ENCODE results near the gene ZNF664.

Gene ZNF664

GRCh38 chr12:123989168-123989567 lies 16.2 kb downstream of the ZNF664 start:
- peaks cover 10% of the 10 kb centered on the region for H3K79me2 ChIP-seq (ENCODE audit: low read length)
- H4K20me1 ChIP-seq (ENCODE audit: insufficient read depth, low read length): peaks cover 28% of the 10 kb centered on the region
- no peak overlapping the region for H3K4me3 ChIP-seq (ENCODE audit: low read length)
- H3K4me2 ChIP-seq (ENCODE audit: low read length): no peak overlapping the region
- H2AFZ ChIP-seq (ENCODE audit: low read depth, low read length): no peak overlapping the region
- H3K4me1 ChIP-seq (ENCODE audit: low read length): no peaks in the 10 kb centered on the region
- H3K27ac ChIP-seq (ENCODE audit: low read length): no peak overlapping the region
- no peaks in the 10 kb centered on the region for H3K27me3 ChIP-seq (ENCODE audit: low read depth, low read length)
- H3K36me3 ChIP-seq (replicated peaks; ENCODE audit: low read depth, low read length): peaks cover 32% of the 10 kb centered on the region
- no peaks in the 10 kb centered on the region for H3K9me3 ChIP-seq (ENCODE audit: insufficient read depth, low read length)
- TF ChIP-seq, protein P1, sequence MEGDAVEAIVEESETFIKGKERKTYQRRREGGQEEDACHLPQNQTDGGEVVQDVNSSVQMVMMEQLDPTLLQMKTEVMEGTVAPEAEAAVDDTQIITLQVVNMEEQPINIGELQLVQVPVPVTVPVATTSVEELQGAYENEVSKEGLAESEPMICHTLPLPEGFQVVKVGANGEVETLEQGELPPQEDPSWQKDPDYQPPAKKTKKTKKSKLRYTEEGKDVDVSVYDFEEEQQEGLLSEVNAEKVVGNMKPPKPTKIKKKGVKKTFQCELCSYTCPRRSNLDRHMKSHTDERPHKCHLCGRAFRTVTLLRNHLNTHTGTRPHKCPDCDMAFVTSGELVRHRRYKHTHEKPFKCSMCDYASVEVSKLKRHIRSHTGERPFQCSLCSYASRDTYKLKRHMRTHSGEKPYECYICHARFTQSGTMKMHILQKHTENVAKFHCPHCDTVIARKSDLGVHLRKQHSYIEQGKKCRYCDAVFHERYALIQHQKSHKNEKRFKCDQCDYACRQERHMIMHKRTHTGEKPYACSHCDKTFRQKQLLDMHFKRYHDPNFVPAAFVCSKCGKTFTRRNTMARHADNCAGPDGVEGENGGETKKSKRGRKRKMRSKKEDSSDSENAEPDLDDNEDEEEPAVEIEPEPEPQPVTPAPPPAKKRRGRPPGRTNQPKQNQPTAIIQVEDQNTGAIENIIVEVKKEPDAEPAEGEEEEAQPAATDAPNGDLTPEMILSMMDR (IDR thresholded peaks at IDR 0.05; ENCODE audit: low read depth, low read length): no peak
- no peak for TF ChIP-seq EZH2phosphoT487 (IDR thresholded peaks at IDR 0.05; ENCODE audit: low read depth)
- no peak overlapping the region for H3K9ac ChIP-seq (ENCODE audit: low read length)

GRCh38 chr12:123989753-123990152 lies 16.7 kb downstream of the ZNF664 start:
- Histone ChIP-seq H4K20me1 (ENCODE audit: insufficient read depth, low read length) (peaks cover 24% of the 10 kb centered on the region), H3K4me2 (ENCODE audit: low read length) (no peak overlapping the region), H3K4me1 (ENCODE audit: low read length) (peaks cover 2% of the 10 kb centered on the region; the same call in 1 of the 2 replicates), H3K9me3 (ENCODE audit: insufficient read depth, low read length) (no peaks in the 10 kb centered on the region), H3K79me2 (ENCODE audit: low read length) (peaks cover 7% of the 10 kb centered on the region), H3K27ac (ENCODE audit: low read length) (no peak overlapping the region), H3K4me3 (ENCODE audit: low read length) (no peak overlapping the region), H3K27me3 (ENCODE audit: low read depth, low read length) (no peaks in the 10 kb centered on the region), H3K9ac (ENCODE audit: low read length) (no peak overlapping the region), H3K36me3 (replicated peaks; ENCODE audit: low read depth, low read length) (peaks cover 32% of the 10 kb centered on the region), H2AFZ (ENCODE audit: low read depth, low read length) (no peak overlapping the region)
- TF ChIP-seq, protein P1 (IDR thresholded peaks at IDR 0.05; ENCODE audit: low read depth, low read length): no peak
- no peak for TF ChIP-seq EZH2phosphoT487 (IDR thresholded peaks at IDR 0.05; ENCODE audit: low read depth)

DNA sequence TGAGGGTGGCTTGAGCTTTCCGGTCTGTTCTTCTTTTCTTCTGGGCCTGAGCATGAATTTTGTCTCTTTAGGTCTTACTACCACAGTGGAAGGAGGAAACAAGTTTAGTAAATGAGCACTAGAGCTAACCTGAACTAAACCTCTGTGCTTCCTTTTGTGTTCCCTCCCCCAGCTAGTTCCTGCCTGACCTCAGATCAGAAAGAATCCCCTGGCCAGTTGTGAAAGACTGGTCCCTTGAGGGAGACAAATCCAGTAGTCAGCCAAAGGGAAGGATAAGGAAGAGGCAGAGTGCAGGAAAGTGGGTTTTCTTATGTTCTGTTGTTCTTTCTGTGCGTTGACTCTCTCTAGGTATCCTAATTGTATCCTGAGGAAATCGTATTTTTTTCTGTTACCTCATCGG lies 17.5 kb downstream of the ZNF664 start:
- no peaks in the 10 kb centered on the region for H3K27me3 ChIP-seq (ENCODE audit: low read depth, low read length)
- H3K9me3 ChIP-seq (ENCODE audit: insufficient read depth, low read length): no peaks in the 10 kb centered on the region
- no peak overlapping the region for H3K4me2 ChIP-seq (ENCODE audit: low read length)
- H3K27ac ChIP-seq (ENCODE audit: low read length): no peak overlapping the region
- no peak overlapping the region for H2AFZ ChIP-seq (ENCODE audit: low read depth, low read length)
- H4K20me1 ChIP-seq (ENCODE audit: insufficient read depth, low read length): peaks cover 21% of the 10 kb centered on the region
- peaks cover 34% of the 10 kb centered on the region for H3K36me3 ChIP-seq (replicated peaks; ENCODE audit: low read depth, low read length)
- peaks cover 5% of the 10 kb centered on the region; the same call in 1 of the 2 replicates for H3K79me2 ChIP-seq (ENCODE audit: low read length)
- TF ChIP-seq, protein P1 (IDR thresholded peaks at IDR 0.05; ENCODE audit: low read depth, low read length): no peak
- H3K4me1 ChIP-seq (ENCODE audit: low read length): peaks cover 5% of the 10 kb centered on the region; the same call in 1 of the 2 replicates
- H3K9ac ChIP-seq (ENCODE audit: low read length): no peak overlapping the region
- H3K4me3 ChIP-seq (ENCODE audit: low read length): no peak overlapping the region

DNA sequence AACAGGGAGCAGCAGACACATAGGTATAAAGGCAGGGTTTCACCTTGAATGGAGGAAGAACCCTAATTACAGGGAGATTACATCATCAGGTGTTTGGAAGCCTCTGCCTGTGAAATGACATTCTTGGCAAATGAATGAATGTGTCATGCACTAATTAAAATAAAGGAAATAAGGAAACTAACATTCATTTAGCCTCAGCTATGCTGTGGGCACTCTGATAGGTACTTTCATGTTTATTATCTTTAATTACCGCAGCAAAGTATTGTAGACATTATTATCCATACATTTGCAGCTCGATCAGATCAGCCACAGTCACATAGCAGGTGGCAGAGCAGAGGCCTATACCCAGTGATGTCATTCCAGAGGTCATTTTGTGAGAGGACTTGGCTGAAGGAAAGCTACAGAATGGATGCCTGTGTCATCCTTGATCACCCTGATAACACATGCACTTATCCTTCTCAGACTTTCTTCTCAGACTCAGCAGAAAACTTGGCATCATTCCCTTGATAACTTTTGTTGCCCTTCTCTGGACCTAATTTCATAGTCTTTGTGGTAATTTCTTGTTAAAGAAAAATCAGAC lies 18.4 kb downstream of the ZNF664 start:
- Histone ChIP-seq H3K4me3 (ENCODE audit: low read length) (no peak overlapping the region), H3K36me3 (replicated peaks; ENCODE audit: low read depth, low read length) (peaks cover 33% of the 10 kb centered on the region), H3K4me2 (ENCODE audit: low read length) (no peak overlapping the region), H4K20me1 (ENCODE audit: insufficient read depth, low read length) (peaks cover 20% of the 10 kb centered on the region), H2AFZ (ENCODE audit: low read depth, low read length) (no peak overlapping the region), H3K9me3 (ENCODE audit: insufficient read depth, low read length) (no peaks in the 10 kb centered on the region), H3K79me2 (ENCODE audit: low read length) (peaks cover 5% of the 10 kb centered on the region; the same call in 1 of the 2 replicates), H3K9ac (ENCODE audit: low read length) (no peak overlapping the region), H3K27me3 (ENCODE audit: low read depth, low read length) (no peaks in the 10 kb centered on the region), H3K4me1 (ENCODE audit: low read length) (peaks cover 5% of the 10 kb centered on the region; the same call in 1 of the 2 replicates), H3K27ac (ENCODE audit: low read length) (no peak overlapping the region)
- TF ChIP-seq, protein P1 (IDR thresholded peaks at IDR 0.05; ENCODE audit: low read depth, low read length): no peak
- TF ChIP-seq EZH2phosphoT487 (IDR thresholded peaks at IDR 0.05; ENCODE audit: low read depth): no peak
